Activated naive CD4-positive, alpha-beta T cell treated with anti-CD3 and anti-CD28 coated beads for 36 hours (primary cell): ENCODE data around the gene HMCN2. TPM values are rescaled to one million over a fixed set of nuclear protein-coding genes. Genes with fewer than 3 reads are reported as not detected.
"Not testable (repeated sequence)": the region's sequence is repeated elsewhere in the genome, so short reads cannot be mapped to it uniquely, and the experiment has no call there.

ENCODE experiments used
- CTCF ChIA-PET: fragments of 350-600 bp; sonication (Branson Sonifier 250); formaldehyde crosslinking; loops from one replicate; lab custom pipeline; 2021; ENCODE audit warnings: antibody characterized with exemption; lab: Charles Lee
- DNase-seq: peaks from one replicate; pipeline ENCODE4 v3.0.0-alpha.2; 2020
- H3K27ac Mint-ChIP-seq: one replicate; pipeline ENCODE4 v1.8.0; 2021; ENCODE audit warnings: mild to moderate bottlenecking, mixed read lengths
- H3K27me3 Mint-ChIP-seq: one replicate; pipeline ENCODE4 v1.8.0; 2021; ENCODE audit warnings: low read depth, mixed read lengths
- H3K36me3 Mint-ChIP-seq: one replicate; pipeline ENCODE4 v1.8.0; 2021; ENCODE audit warnings: low read depth, mixed read lengths
- H3K4me1 Mint-ChIP-seq: one replicate; pipeline ENCODE4 v1.8.0; 2021; ENCODE audit warnings: low read depth, mixed read lengths
- H3K4me3 Mint-ChIP-seq: one replicate; pipeline ENCODE4 v1.8.0; 2021; ENCODE audit warnings: mild to moderate bottlenecking, moderate library complexity, mixed read lengths
- H3K9me3 Mint-ChIP-seq: one replicate; pipeline ENCODE4 v1.8.0; 2021; ENCODE audit warnings: mixed read lengths
- intact Hi-C: fragments of 100-400 bp; cut with micrococcal nuclease; formaldehyde crosslinking; loops from one replicate; pipeline ENCODE4 v1.15.1; 2023
- total RNA-seq, 2 experiments: library from RNA; stranded (reverse); gene quantifications; one replicate each; pipeline ENCODE4 v1.2.3, GENCODE V29; 2021

HMCN2 gene
- total RNA-seq, 2 experiments from 2014 or later = not detected

GRCh38 chr9:130276121-130276520 lies 10.6 kb downstream of the HMCN2 start:
- no peaks in the 10 kb centered on the region for H3K4me1 Mint-ChIP-seq
- no peak for DNase-seq
- H3K9me3 Mint-ChIP-seq = no peaks in the 10 kb centered on the region
- H3K36me3 Mint-ChIP-seq = no peaks in the 10 kb centered on the region
- H3K4me3 Mint-ChIP-seq = no peak overlapping the region
- intact Hi-C loops = no loop called here
- H3K27me3 Mint-ChIP-seq = peaks cover 12% of the 10 kb centered on the region
- CTCF ChIA-PET = no interaction called here
- no peak overlapping the region for H3K27ac Mint-ChIP-seq

GRCh38 chr9:130276955-130277354 lies 11.4 kb downstream of the HMCN2 start:
- no peaks in the 10 kb centered on the region for H3K9me3 Mint-ChIP-seq
- CTCF ChIA-PET = no interaction called here

GRCh38 chr9:130277525-130277924 lies 12.0 kb downstream of the HMCN2 start:
- H3K9me3 Mint-ChIP-seq, DNase-seq, intact Hi-C loops, H3K4me3 Mint-ChIP-seq, CTCF ChIA-PET, H3K27ac Mint-ChIP-seq, H3K36me3 Mint-ChIP-seq, H3K4me1 Mint-ChIP-seq: not testable (repeated sequence)
- peaks cover 17% of the 10 kb centered on the region for H3K27me3 Mint-ChIP-seq

More at GRCh38 chr9:130276955-130277354, 11.4 kb downstream of the HMCN2 start:
- Mint-ChIP-seq H3K4me3 (no peak overlapping the region), H3K36me3 (no peaks in the 10 kb centered on the region), H3K27me3 (peaks cover 14% of the 10 kb centered on the region), H3K27ac (no peak overlapping the region), H3K4me1 (no peaks in the 10 kb centered on the region)
- no peak for DNase-seq
- intact Hi-C loops = no loop called here

- Mint-ChIP-seq H3K9me3 (no peaks in the 10 kb centered on the region), H3K27me3 (peaks cover 15% of the 10 kb centered on the region), H3K27ac (no peak overlapping the region), H3K4me1 (no peaks in the 10 kb centered on the region), H3K4me3 (no peak overlapping the region), H3K36me3 (no peaks in the 10 kb centered on the region)
- CTCF ChIA-PET = no interaction called here
- DNase-seq = no peak
- intact Hi-C loops = no loop called here
Measured at GRCh38 chr9:130283539-130284248, 18.1 kb downstream of the HMCN2 start.

GRCh38 chr9:130284249-130284625 lies 18.7 kb downstream of the HMCN2 start:
- no peaks in the 10 kb centered on the region for H3K4me1 Mint-ChIP-seq
- DNase-seq = no peak
- intact Hi-C loops = no loop called here
- H3K9me3 Mint-ChIP-seq = no peaks in the 10 kb centered on the region
- H3K36me3 Mint-ChIP-seq = no peaks in the 10 kb centered on the region
- H3K4me3 Mint-ChIP-seq = no peak overlapping the region
- CTCF ChIA-PET = no interaction called here
- H3K27ac Mint-ChIP-seq = no peak overlapping the region
- peaks cover 18% of the 10 kb centered on the region for H3K27me3 Mint-ChIP-seq

- CTCF ChIA-PET = no interaction called here
- DNase-seq = no peak
- Mint-ChIP-seq H3K27me3 (peaks cover 18% of the 10 kb centered on the region), H3K36me3 (no peaks in the 10 kb centered on the region), H3K9me3 (no peaks in the 10 kb centered on the region), H3K27ac (no peak overlapping the region), H3K4me1 (no peaks in the 10 kb centered on the region), H3K4me3 (no peak overlapping the region)
- intact Hi-C loops = no loop called here
Measured at GRCh38 chr9:130284690-130285089, 19.1 kb downstream of the HMCN2 start.

- intact Hi-C loops = no loop called here
- CTCF ChIA-PET = no interaction called here
- Mint-ChIP-seq H3K36me3 (no peaks in the 10 kb centered on the region), H3K27ac (no peak overlapping the region), H3K9me3 (no peaks in the 10 kb centered on the region), H3K4me3 (no peak overlapping the region), H3K27me3 (peaks cover 18% of the 10 kb centered on the region), H3K4me1 (no peaks in the 10 kb centered on the region)
- DNase-seq = no peak
Measured at GRCh38 chr9:130285271-130285670, 19.7 kb downstream of the HMCN2 start.

- no peak for DNase-seq
- Mint-ChIP-seq H3K9me3 (no peaks in the 10 kb centered on the region), H3K27ac (no peak overlapping the region), H3K4me1 (no peaks in the 10 kb centered on the region), H3K36me3 (no peaks in the 10 kb centered on the region), H3K4me3 (no peak overlapping the region), H3K27me3 (peaks cover 20% of the 10 kb centered on the region)
- intact Hi-C loops = no loop called here
- CTCF ChIA-PET = no interaction called here
Measured at GRCh38 chr9:130286072-130286770, 20.7 kb downstream of the HMCN2 start.

- no peak overlapping the region for H3K4me3 Mint-ChIP-seq
- DNase-seq = no peak
- no peaks in the 10 kb centered on the region for H3K4me1 Mint-ChIP-seq
- H3K9me3 Mint-ChIP-seq = no peaks in the 10 kb centered on the region
- CTCF ChIA-PET = interaction anchor here (0.7 to 1.1 kb wide), 2 partner anchors 14 to 28 kb away, joined by 3 to 4 read pairs; no protein-coding TSS in a partner anchor
- H3K36me3 Mint-ChIP-seq = no peaks in the 10 kb centered on the region
- peaks cover 19% of the 10 kb centered on the region for H3K27me3 Mint-ChIP-seq
- no peak overlapping the region for H3K27ac Mint-ChIP-seq
- intact Hi-C loops = no loop called here
Measured at GRCh38 chr9:130286781-130287428, 21.3 kb downstream of the HMCN2 start.

- no peaks in the 10 kb centered on the region for H3K4me1 Mint-ChIP-seq
- peaks cover 14% of the 10 kb centered on the region for H3K27me3 Mint-ChIP-seq
- H3K4me3 Mint-ChIP-seq = no peak overlapping the region
- intact Hi-C loops = no loop called here
- no peaks in the 10 kb centered on the region for H3K36me3 Mint-ChIP-seq
- H3K9me3 Mint-ChIP-seq = no peaks in the 10 kb centered on the region
- CTCF ChIA-PET = interaction anchor here (0.7 to 1.1 kb wide), 2 partner anchors 13 to 27 kb away, joined by 3 to 4 read pairs; no protein-coding TSS in a partner anchor
- no peak for DNase-seq
- no peak overlapping the region for H3K27ac Mint-ChIP-seq
Measured at GRCh38 chr9:130287736-130288135, 22.2 kb downstream of the HMCN2 start.

- Mint-ChIP-seq H3K27ac (no peak overlapping the region), H3K4me3 (no peak overlapping the region), H3K9me3 (no peaks in the 10 kb centered on the region), H3K36me3 (no peaks in the 10 kb centered on the region), H3K27me3 (peaks cover 15% of the 10 kb centered on the region), H3K4me1 (no peaks in the 10 kb centered on the region)
- intact Hi-C loops = no loop called here
- CTCF ChIA-PET = no interaction called here
- DNase-seq = no peak
Measured at GRCh38 chr9:130288393-130288792, 22.8 kb downstream of the HMCN2 start.

- Mint-ChIP-seq H3K27me3 (peaks cover 20% of the 10 kb centered on the region), H3K36me3 (no peaks in the 10 kb centered on the region)
Measured at GRCh38 chr9:130288926-130289690, 23.5 kb downstream of the HMCN2 start.

More at GRCh38 chr9:130288926-130289690, 23.5 kb downstream of the HMCN2 start:
- CTCF ChIA-PET = no interaction called here
- H3K27ac Mint-ChIP-seq = no peak overlapping the region
- no peak overlapping the region for H3K4me3 Mint-ChIP-seq
- intact Hi-C loops = no loop called here
- no peaks in the 10 kb centered on the region for H3K9me3 Mint-ChIP-seq
- no peaks in the 10 kb centered on the region for H3K4me1 Mint-ChIP-seq
- DNase-seq = no peak
